Activated CD8-positive, alpha-beta memory T cell treated with anti-CD3 and anti-CD28 coated beads, Interleukin-2, amount 10 ng/mL, durations not matched to agents 7 days and 5 days (primary cell): ENCODE data around the gene CADM1. TPM values are rescaled to one million over a fixed set of nuclear protein-coding genes. Genes with fewer than 3 reads are reported as not detected.

Experiments used
- ATAC-seq: fragments of 150-1000 bp; cut with Tn5 transposase; one replicate; pipeline ENCODE4 v1.10.0; 2021; ENCODE audit warnings: moderate library complexity
- CTCF ChIA-PET: fragments of 350-600 bp; sonication (Branson Sonifier 250); formaldehyde crosslinking; loops from one replicate; lab custom pipeline; 2021; ENCODE audit warnings: antibody characterized with exemption; lab: Charles Lee
- DNase-seq: peaks from one replicate; pipeline ENCODE4 v3.0.0-alpha.2; 2020
- H3K27ac Mint-ChIP-seq: one replicate; pipeline ENCODE4 v1.8.0; 2021; ENCODE audit warnings: mild to moderate bottlenecking, mixed read lengths
- H3K27me3 Mint-ChIP-seq: one replicate; pipeline ENCODE4 v1.8.0; 2021; ENCODE audit warnings: mixed read lengths
- H3K36me3 Mint-ChIP-seq: one replicate; pipeline ENCODE4 v1.8.0; 2021; ENCODE audit warnings: mild to moderate bottlenecking, mixed read lengths
- H3K4me1 Mint-ChIP-seq: one replicate; pipeline ENCODE4 v1.8.0; 2021; ENCODE audit warnings: mixed read lengths
- H3K4me3 Mint-ChIP-seq: one replicate; pipeline ENCODE4 v1.8.0; 2021; ENCODE audit warnings: mild to moderate bottlenecking, moderate library complexity, mixed read lengths
- H3K9me3 Mint-ChIP-seq: one replicate; pipeline ENCODE4 v1.8.0; 2022; ENCODE audit warnings: low read depth, mixed read lengths
- total RNA-seq, 2 experiments: library from RNA; stranded (reverse); gene quantifications; one replicate each; pipeline ENCODE4 v1.2.3, GENCODE V29; 2021

CADM1 gene
- total RNA-seq, 2 experiments from 2014 or later: 0.76 to 1.2 TPM

GRCh38 chr11:115352805-115353485 lies 151.3 kb downstream of the CADM1 start:
- ATAC-seq: no peak
- Mint-ChIP-seq H3K4me1 (no peaks in the 10 kb centered on the region), H3K36me3 (no peaks in the 10 kb centered on the region), H3K9me3 (no peaks in the 10 kb centered on the region), H3K27me3 (peaks cover 5% of the 10 kb centered on the region), H3K27ac (no peak overlapping the region), H3K4me3 (no peak overlapping the region)
- CTCF ChIA-PET: no interaction called here
- no peak for DNase-seq

GRCh38 chr11:115349335-115350017 lies 154.7 kb downstream of the CADM1 start:
- no peak overlapping the region for H3K4me3 Mint-ChIP-seq
- H3K27ac Mint-ChIP-seq: no peak overlapping the region
- no peaks in the 10 kb centered on the region for H3K4me1 Mint-ChIP-seq
- no peaks in the 10 kb centered on the region for H3K9me3 Mint-ChIP-seq
- no peaks in the 10 kb centered on the region for H3K36me3 Mint-ChIP-seq
- DNase-seq: no peak
- H3K27me3 Mint-ChIP-seq: peaks cover 3% of the 10 kb centered on the region
- ATAC-seq: no peak
- CTCF ChIA-PET: no interaction called here

- H3K27me3 Mint-ChIP-seq: peaks cover 7% of the 10 kb centered on the region
- H3K9me3 Mint-ChIP-seq: no peaks in the 10 kb centered on the region
- H3K36me3 Mint-ChIP-seq: no peaks in the 10 kb centered on the region
- H3K27ac Mint-ChIP-seq: no peak overlapping the region
- CTCF ChIA-PET: no interaction called here
- ATAC-seq (no peak), DNase-seq (no peak)
- no peak overlapping the region for H3K4me3 Mint-ChIP-seq
- no peaks in the 10 kb centered on the region for H3K4me1 Mint-ChIP-seq
Observed at GRCh38 chr11:115348416-115348815, 155.8 kb downstream of the CADM1 start.

- peaks cover 5% of the 10 kb centered on the region for H3K27me3 Mint-ChIP-seq
- CTCF ChIA-PET: no interaction called here
Observed at GRCh38 chr11:115347106-115347505, 157.1 kb downstream of the CADM1 start.

GRCh38 chr11:115345840-115346239 lies 158.4 kb downstream of the CADM1 start:
- Mint-ChIP-seq H3K36me3 (no peaks in the 10 kb centered on the region), H3K4me1 (no peaks in the 10 kb centered on the region), H3K27ac (no peak overlapping the region), H3K9me3 (no peaks in the 10 kb centered on the region), H3K27me3 (peaks cover 5% of the 10 kb centered on the region), H3K4me3 (no peak overlapping the region)
- CTCF ChIA-PET: no interaction called here
- ATAC-seq (no peak), DNase-seq (no peak)

More at GRCh38 chr11:115347106-115347505, 157.1 kb downstream of the CADM1 start:
- Mint-ChIP-seq H3K4me1 (no peaks in the 10 kb centered on the region), H3K9me3 (no peaks in the 10 kb centered on the region), H3K4me3 (no peak overlapping the region), H3K36me3 (no peaks in the 10 kb centered on the region), H3K27ac (no peak overlapping the region)
- no peak for ATAC-seq
- DNase-seq: no peak

GRCh38 chr11:115345361-115345760 lies 158.9 kb downstream of the CADM1 start:
- DNase-seq (no peak), ATAC-seq (no peak)
- Mint-ChIP-seq H3K27ac (no peak overlapping the region), H3K36me3 (no peaks in the 10 kb centered on the region), H3K4me3 (no peak overlapping the region), H3K27me3 (peaks cover 5% of the 10 kb centered on the region), H3K4me1 (no peaks in the 10 kb centered on the region), H3K9me3 (no peaks in the 10 kb centered on the region)
- CTCF ChIA-PET: no interaction called here

GRCh38 chr11:115344846-115345245 lies 159.4 kb downstream of the CADM1 start:
- Mint-ChIP-seq H3K4me1 (no peaks in the 10 kb centered on the region), H3K27me3 (peaks cover 5% of the 10 kb centered on the region), H3K36me3 (no peaks in the 10 kb centered on the region), H3K9me3 (no peaks in the 10 kb centered on the region), H3K27ac (no peak overlapping the region), H3K4me3 (no peak overlapping the region)
- no peak for ATAC-seq
- no peak for DNase-seq
- CTCF ChIA-PET: no interaction called here

- no peak overlapping the region for H3K4me3 Mint-ChIP-seq
- no peaks in the 10 kb centered on the region for H3K4me1 Mint-ChIP-seq
- H3K9me3 Mint-ChIP-seq: no peaks in the 10 kb centered on the region
- H3K36me3 Mint-ChIP-seq: no peaks in the 10 kb centered on the region
- no peak for ATAC-seq
- peaks cover 7% of the 10 kb centered on the region for H3K27me3 Mint-ChIP-seq
- CTCF ChIA-PET: no interaction called here
- no peak for DNase-seq
- no peak overlapping the region for H3K27ac Mint-ChIP-seq
Observed at GRCh38 chr11:115342142-115342541, 162.1 kb downstream of the CADM1 start.

GRCh38 chr11:115340874-115341273 lies 163.3 kb downstream of the CADM1 start:
- ATAC-seq (no peak), DNase-seq (no peak)
- Mint-ChIP-seq H3K27ac (no peak overlapping the region), H3K9me3 (no peaks in the 10 kb centered on the region), H3K36me3 (no peaks in the 10 kb centered on the region), H3K4me3 (no peak overlapping the region), H3K27me3 (peaks cover 9% of the 10 kb centered on the region), H3K4me1 (no peaks in the 10 kb centered on the region)
- CTCF ChIA-PET: no interaction called here

GRCh38 chr11:115338476-115338875 lies 165.7 kb downstream of the CADM1 start:
- ATAC-seq (no peak), DNase-seq (no peak)
- Mint-ChIP-seq H3K27ac (no peak overlapping the region), H3K4me3 (no peak overlapping the region), H3K27me3 (peaks cover 4% of the 10 kb centered on the region), H3K9me3 (no peaks in the 10 kb centered on the region), H3K36me3 (no peaks in the 10 kb centered on the region), H3K4me1 (no peaks in the 10 kb centered on the region)
- CTCF ChIA-PET: no interaction called here

- CTCF ChIA-PET: interaction anchor here (0.7 to 2.7 kb wide), 5 partner anchors 10 to 1356 kb away, joined by 4 to 17 read pairs (median 4); no protein-coding TSS in a partner anchor
- H3K27ac Mint-ChIP-seq: no peak overlapping the region
- H3K36me3 Mint-ChIP-seq: no peaks in the 10 kb centered on the region
- H3K4me1 Mint-ChIP-seq: no peaks in the 10 kb centered on the region
- no peak overlapping the region for H3K4me3 Mint-ChIP-seq
- H3K27me3 Mint-ChIP-seq: peaks cover 4% of the 10 kb centered on the region
- ATAC-seq (no peak), DNase-seq (no peak)
- H3K9me3 Mint-ChIP-seq: no peaks in the 10 kb centered on the region
Observed at GRCh38 chr11:115334932-115335788, 169.1 kb downstream of the CADM1 start.

GRCh38 chr11:115333949-115334348 lies 170.3 kb downstream of the CADM1 start:
- peaks cover 4% of the 10 kb centered on the region for H3K27me3 Mint-ChIP-seq
- H3K9me3 Mint-ChIP-seq: no peaks in the 10 kb centered on the region
- no peaks in the 10 kb centered on the region for H3K4me1 Mint-ChIP-seq
- H3K27ac Mint-ChIP-seq: no peak overlapping the region
- CTCF ChIA-PET: interaction anchor here (2.3 to 2.7 kb wide), 2 partner anchors 9 to 169 kb away, joined by 9 to 17 read pairs; no protein-coding TSS in a partner anchor
- ATAC-seq: no peak
- no peak for DNase-seq
- H3K36me3 Mint-ChIP-seq: no peaks in the 10 kb centered on the region
- no peak overlapping the region for H3K4me3 Mint-ChIP-seq

GRCh38 chr11:115333121-115333520 lies 171.1 kb downstream of the CADM1 start:
- no peaks in the 10 kb centered on the region for H3K9me3 Mint-ChIP-seq
- peaks cover 4% of the 10 kb centered on the region for H3K27me3 Mint-ChIP-seq
- no peak overlapping the region for H3K27ac Mint-ChIP-seq
- no peaks in the 10 kb centered on the region for H3K4me1 Mint-ChIP-seq
- DNase-seq (no peak), ATAC-seq (no peak)
- H3K36me3 Mint-ChIP-seq: no peaks in the 10 kb centered on the region
- H3K4me3 Mint-ChIP-seq: no peak overlapping the region
- CTCF ChIA-PET: interaction anchor here (2.3 to 2.7 kb wide), 2 partner anchors 8 to 169 kb away, joined by 9 to 17 read pairs; no protein-coding TSS in a partner anchor
